HG02885 (cell line): Measurements from ENCODE around the gene PLEKHG5.

ENCODE experiments used
- ATAC-seq: cut with Tn5 transposase; IDR thresholded peaks from one replicate; pipeline ENCODE4 v1.9.1; 2021; ENCODE audit warnings: mild to moderate bottlenecking; ENCODE audit not compliant: unreplicated experiment, poor library complexity

The PLEKHG5 gene

GRCh38 chr1:6417961-6418667, 73.4 kb downstream of the PLEKHG5 start:
- no peak for ATAC-seq
